Smooth muscle cell (in vitro differentiated cells): Measurements from ENCODE around the gene FAM124A. TPM values are rescaled to one million over a fixed set of nuclear protein-coding genes. Genes with fewer than 3 reads are reported as not detected.

ENCODE experiments used
- DNase-seq: peaks from one replicate; lab custom pipeline; 2025; ENCODE audit not compliant: unreplicated experiment; lab: John Stamatoyannopoulos, UW
- H2AFZ ChIP-seq: fragments of 200-600 bp; sonication (generic); 2 replicates; pipeline ENCODE4 v1.6.0; 2016; ENCODE audit warnings: antibody characterized with exemption, low read depth, mild to moderate bottlenecking
- H3F3A ChIP-seq: fragments of 200-600 bp; sonication (generic); 2 replicates; pipeline ENCODE4 v1.6.0; 2017; ENCODE audit warnings: antibody characterized with exemption, low read depth
- H3K27ac ChIP-seq: fragments of 200-600 bp; sonication (generic); 2 replicates; pipeline ENCODE4 v1.5.1; 2016; ENCODE audit warnings: low read depth, mild to moderate bottlenecking
- H3K27me3 ChIP-seq: fragments of 200-600 bp; sonication (generic); 2 replicates; pipeline ENCODE4 v1.6.1; 2016; ENCODE audit warnings: low read depth, mild to moderate bottlenecking
- H3K36me3 ChIP-seq: fragments of 200-600 bp; sonication (generic); 2 replicates; pipeline ENCODE4 v1.5.1; 2016; ENCODE audit warnings: low read depth
- H3K4me1 ChIP-seq: fragments of 200-600 bp; sonication (generic); 2 replicates; pipeline ENCODE4 v1.5.1; 2016; ENCODE audit warnings: low read depth
- H3K4me2 ChIP-seq: fragments of 200-600 bp; sonication (generic); 2 replicates; pipeline ENCODE4 v1.6.0; 2016; ENCODE audit warnings: mild to moderate bottlenecking
- H3K4me3 ChIP-seq: fragments of 200-600 bp; sonication (generic); 2 replicates; pipeline ENCODE4 v1.5.1; 2016; ENCODE audit warnings: mild to moderate bottlenecking
- H3K79me2 ChIP-seq: fragments of 200-600 bp; sonication (generic); 2 replicates; pipeline ENCODE4 v1.6.0; 2016; ENCODE audit warnings: low read depth, mild to moderate bottlenecking
- H3K9ac ChIP-seq: fragments of 200-600 bp; sonication (generic); 2 replicates; pipeline ENCODE4 v1.6.0; 2016; ENCODE audit warnings: low read depth
- H3K9me3 ChIP-seq: fragments of 200-600 bp; sonication (generic); replicated peaks from 2 replicates; pipeline ENCODE4 v1.5.1; 2016; ENCODE audit warnings: low read depth
- H4K20me1 ChIP-seq: fragments of 200-600 bp; sonication (generic); 2 replicates; pipeline ENCODE4 v1.6.0; 2016; ENCODE audit warnings: low read depth
- WGBS: methylation state at CpG from one replicate; pipeline ENCODE4 v1.1.7; 2016; ENCODE audit warnings: low lambda C conversion rate; 5-methylcytosine and 5-hydroxymethylcytosine counted together
- polyA plus RNA-seq: library from polyadenylated mRNA; unstranded; fragments of >200 nt; fragmentation: Nextera tagmentation; extraction: Ambion mirVana; gene quantifications from 2 replicates; pipeline ENCODE4 v1.2.1, GENCODE V29; 2016
- total RNA-seq: library from RNA; depleted of rRNA; stranded (reverse); fragments of >200 nt; gene quantifications from 2 replicates; pipeline ENCODE4 v1.2.3, GENCODE V29; 2014
- TF ChIP-seq, protein P1 (sequence below): fragments of 200-600 bp; sonication (generic); IDR thresholded peaks from 2 replicates; pipeline ENCODE4 v1.5.1; 2017; ENCODE audit warnings: borderline replicate concordance, mild to moderate bottlenecking, antibody characterized with exemption; ENCODE audit not compliant: insufficient read depth, poor library complexity, severe bottlenecking

FAM124A gene
- total RNA-seq (not detected in 2 replicates), polyA plus RNA-seq (0.06 and 0.18 TPM in 2 replicates)

GRCh38 chr13:51222037-51222685 is at the start of gene FAM124A:
Gene FAM124A (plus strand): TSS chr13:51222398. CDS start chr13:51222502, 104 bp downstream.
- H3K9me3 ChIP-seq, result no peaks in the 10 kb centered on the region
- H3K27me3 ChIP-seq, result peaks cover 66% of the 10 kb centered on the region
- H3K4me1 ChIP-seq, result peaks cover 14% of the 10 kb centered on the region
- H4K20me1 ChIP-seq, result no peaks in the 10 kb centered on the region
- no peak within 1 kb of the TSS for H3K27ac ChIP-seq
- WGBS, result under 1% methylated on average over 48 of the region's 106 CpGs
- peak within 1 kb of the TSS; percentile 94 for H3K4me2 ChIP-seq
- H2AFZ ChIP-seq, result peak within 1 kb of the TSS; percentile 78
- no peak within 1 kb of the TSS for H3K9ac ChIP-seq
- TF ChIP-seq, protein P1, sequence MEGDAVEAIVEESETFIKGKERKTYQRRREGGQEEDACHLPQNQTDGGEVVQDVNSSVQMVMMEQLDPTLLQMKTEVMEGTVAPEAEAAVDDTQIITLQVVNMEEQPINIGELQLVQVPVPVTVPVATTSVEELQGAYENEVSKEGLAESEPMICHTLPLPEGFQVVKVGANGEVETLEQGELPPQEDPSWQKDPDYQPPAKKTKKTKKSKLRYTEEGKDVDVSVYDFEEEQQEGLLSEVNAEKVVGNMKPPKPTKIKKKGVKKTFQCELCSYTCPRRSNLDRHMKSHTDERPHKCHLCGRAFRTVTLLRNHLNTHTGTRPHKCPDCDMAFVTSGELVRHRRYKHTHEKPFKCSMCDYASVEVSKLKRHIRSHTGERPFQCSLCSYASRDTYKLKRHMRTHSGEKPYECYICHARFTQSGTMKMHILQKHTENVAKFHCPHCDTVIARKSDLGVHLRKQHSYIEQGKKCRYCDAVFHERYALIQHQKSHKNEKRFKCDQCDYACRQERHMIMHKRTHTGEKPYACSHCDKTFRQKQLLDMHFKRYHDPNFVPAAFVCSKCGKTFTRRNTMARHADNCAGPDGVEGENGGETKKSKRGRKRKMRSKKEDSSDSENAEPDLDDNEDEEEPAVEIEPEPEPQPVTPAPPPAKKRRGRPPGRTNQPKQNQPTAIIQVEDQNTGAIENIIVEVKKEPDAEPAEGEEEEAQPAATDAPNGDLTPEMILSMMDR, result peak; percentile 15
- H3K36me3 ChIP-seq, result no peaks in the 10 kb centered on the region
- peak within 1 kb of the TSS; percentile 70 for H3K4me3 ChIP-seq
- DNase-seq, result no peak
- no peaks in the 10 kb centered on the region for H3K79me2 ChIP-seq
- no peaks in the 10 kb centered on the region for H3F3A ChIP-seq

- H3K9ac ChIP-seq, result no peak overlapping the region
- H4K20me1 ChIP-seq, result no peaks in the 10 kb centered on the region
- no peaks in the 10 kb centered on the region for H3K79me2 ChIP-seq
- no peak overlapping the region for H3K4me3 ChIP-seq
- H3K36me3 ChIP-seq, result no peaks in the 10 kb centered on the region
- WGBS, result 74% methylated on average over 8 of the region's 8 CpGs
- H3K4me1 ChIP-seq, result no peaks in the 10 kb centered on the region
- no peak overlapping the region for H3K4me2 ChIP-seq
- DNase-seq, result no peak
- TF ChIP-seq, protein P1, result no peak
- no peak overlapping the region for H2AFZ ChIP-seq
- H3K9me3 ChIP-seq, result no peaks in the 10 kb centered on the region
- peaks cover 16% of the 10 kb centered on the region for H3K27me3 ChIP-seq
- no peak overlapping the region for H3K27ac ChIP-seq
- no peaks in the 10 kb centered on the region for H3F3A ChIP-seq
Measured at GRCh38 chr13:51175021-51175420, 47.2 kb upstream of the FAM124A start.

GRCh38 chr13:51175639-51176038 is 46.6 kb upstream of the FAM124A start:
- Histone ChIP-seq H2AFZ (no peak overlapping the region), H3K36me3 (no peaks in the 10 kb centered on the region), H3F3A (no peaks in the 10 kb centered on the region), H3K27me3 (peaks cover 12% of the 10 kb centered on the region), H3K4me2 (no peak overlapping the region), H3K9me3 (no peaks in the 10 kb centered on the region), H4K20me1 (no peaks in the 10 kb centered on the region), H3K79me2 (no peaks in the 10 kb centered on the region), H3K27ac (no peak overlapping the region), H3K4me1 (no peaks in the 10 kb centered on the region), H3K4me3 (no peak overlapping the region), H3K9ac (no peak overlapping the region)
- TF ChIP-seq, protein P1, result no peak
- no peak for DNase-seq
- 75% methylated on average over 1 of the region's 1 CpG for WGBS

- Histone ChIP-seq H3K9me3 (no peaks in the 10 kb centered on the region), H3K27me3 (no peaks in the 10 kb centered on the region), H3K79me2 (no peaks in the 10 kb centered on the region), H3K4me1 (no peaks in the 10 kb centered on the region), H3F3A (no peaks in the 10 kb centered on the region), H3K4me3 (no peak overlapping the region), H3K4me2 (no peak overlapping the region), H4K20me1 (no peaks in the 10 kb centered on the region), H3K9ac (no peak overlapping the region), H2AFZ (no peak overlapping the region), H3K36me3 (no peaks in the 10 kb centered on the region), H3K27ac (no peak overlapping the region)
- DNase-seq, result no peak
- TF ChIP-seq, protein P1, result no peak
- WGBS, result 92% methylated on average over 1 of the region's 1 CpG
Measured at GRCh38 chr13:51177188-51177587, 45.0 kb upstream of the FAM124A start.
